Lower lobe of right lung (tissue), 2 donors: ENCODE data around the gene ITIH5. TPM values are rescaled to one million over a fixed set of nuclear protein-coding genes. Genes with fewer than 3 reads are reported as not detected.

Experiments used
- ATAC-seq, 2 donors: fragments of 200-7000 bp; cut with Tn5 transposase; one replicate each; pipeline ENCODE4 v1.9.1; 2020 to 2022; ENCODE audit warnings: mild to moderate bottlenecking in 2 of 2, moderate library complexity in 2 of 2
- DNase-seq: peaks from one replicate; pipeline ENCODE4 v3.0.0-alpha.2; 2020
- H3K27ac ChIP-seq: fragments of 200-600 bp; one replicate; pipeline ENCODE4 v1.8.0; 2022
- H3K27me3 ChIP-seq: fragments of 200-600 bp; one replicate; pipeline ENCODE4 v1.8.0; 2022; ENCODE audit warnings: low read depth
- H3K36me3 ChIP-seq: fragments of 200-600 bp; one replicate; pipeline ENCODE4 v1.8.0; 2022; ENCODE audit warnings: mild to moderate bottlenecking
- H3K4me1 ChIP-seq: fragments of 200-600 bp; one replicate; pipeline ENCODE4 v1.8.0; 2022
- H3K4me3 ChIP-seq: fragments of 200-600 bp; one replicate; pipeline ENCODE4 v1.8.0; 2022; ENCODE audit warnings: mild to moderate bottlenecking
- H3K9me3 ChIP-seq: fragments of 200-600 bp; one replicate; pipeline ENCODE4 v1.8.0; 2022
- CTCF ChIP-seq: fragments of 200-600 bp; IDR thresholded peaks from one replicate; pipeline ENCODE4 v1.8.0; 2022; ENCODE audit warnings: antibody characterized with exemption, mild to moderate bottlenecking
- intact Hi-C: fragments of 100-400 bp; cut with DNase I; formaldehyde crosslinking; loops from one replicate; pipeline ENCODE4 v1.11.0; 2022
- total RNA-seq: library from RNA; stranded (reverse); fragmentation: NEBNext Ultra II Directional; extraction: Animal tissue kit (Norgen Biotek cat#: 25700); gene quantifications from one replicate; pipeline ENCODE4 v1.2.1, GENCODE V29; 2021
- donor health status: DM: no; HTN: yes; CAD: no; lungs with severe emphysema.

ITIH5 gene
- total RNA-seq, 1 donor from 2014 or later: 14.8 TPM

DNA sequence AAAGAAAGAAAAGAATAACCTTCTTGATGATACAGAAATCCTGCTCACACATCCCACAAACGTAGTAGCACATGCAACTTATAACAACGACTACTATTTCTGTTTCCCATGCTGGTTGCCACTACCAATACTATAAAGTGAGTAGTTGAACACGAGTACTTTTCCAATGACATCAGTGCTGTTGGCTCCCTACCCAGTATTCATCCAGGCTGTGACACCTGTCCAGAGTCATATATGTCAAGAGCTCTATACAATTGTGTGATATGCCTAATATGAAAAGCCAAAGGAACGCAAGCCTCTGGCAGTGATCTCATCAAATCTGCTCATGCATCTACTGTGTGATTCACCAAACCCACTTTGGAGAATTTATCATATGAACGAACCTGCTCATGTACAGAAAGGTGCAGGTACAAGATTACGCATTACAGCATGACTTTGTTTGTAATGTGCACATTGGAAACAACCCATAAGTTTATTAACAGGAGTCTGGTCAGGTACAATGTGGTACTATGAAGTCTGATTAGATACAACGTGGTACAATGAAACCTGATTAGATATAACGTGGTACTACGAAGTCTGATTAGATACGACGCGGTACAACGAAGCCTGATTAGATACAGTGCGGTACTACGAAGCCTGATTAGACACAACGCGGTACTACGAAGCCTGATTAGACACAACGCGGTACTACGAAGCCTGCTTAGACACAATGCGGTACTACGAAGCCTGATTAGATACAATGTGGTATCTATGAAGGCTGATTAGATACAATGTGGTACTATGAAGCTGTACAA lies 5.8 kb upstream of the ITIH5 start:
- H3K4me3 ChIP-seq: no peak overlapping the region
- DNase-seq (no peak), ATAC-seq (no peak)
- intact Hi-C loops: no loop called here
- H3K27ac ChIP-seq: no peak overlapping the region
- peaks cover 4% of the 10 kb centered on the region for H3K27me3 ChIP-seq
- no peaks in the 10 kb centered on the region for H3K36me3 ChIP-seq
- no peak for TF ChIP-seq CTCF
- H3K4me1 ChIP-seq: no peaks in the 10 kb centered on the region
- H3K9me3 ChIP-seq: no peaks in the 10 kb centered on the region

DNA sequence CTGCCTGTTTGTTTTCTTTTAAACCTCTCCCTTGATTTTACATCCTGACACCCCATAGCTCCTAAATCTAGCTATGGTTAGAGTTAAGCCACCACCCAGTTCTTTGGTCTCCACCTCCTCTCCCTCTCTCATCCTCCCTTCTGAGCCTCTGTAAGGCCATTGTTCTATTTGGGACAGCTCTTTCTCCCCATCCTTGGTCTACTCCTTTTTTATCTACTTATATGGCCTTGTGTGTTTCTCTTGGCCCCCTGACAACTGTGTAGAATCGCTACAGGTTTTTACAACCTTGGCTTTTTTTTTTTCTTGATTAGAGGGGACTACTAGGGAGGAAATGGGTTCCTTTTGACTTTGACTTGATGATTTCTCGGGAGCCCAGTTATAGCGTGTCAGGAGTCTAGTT lies 3.4 kb upstream of the ITIH5 start:
- Histone ChIP-seq H3K27me3 (peaks cover 17% of the 10 kb centered on the region), H3K4me1 (peaks cover 16% of the 10 kb centered on the region), H3K36me3 (no peaks in the 10 kb centered on the region), H3K4me3 (no peak overlapping the region), H3K9me3 (no peaks in the 10 kb centered on the region), H3K27ac (no peak overlapping the region)
- DNase-seq: no peak
- intact Hi-C loops: no loop called here
- TF ChIP-seq CTCF: no peak
- no peak for ATAC-seq

GRCh38 chr10:7667262-7668141 lies 736 bp upstream of the ITIH5 start:
- intact Hi-C loops: no loop called here

DNA sequence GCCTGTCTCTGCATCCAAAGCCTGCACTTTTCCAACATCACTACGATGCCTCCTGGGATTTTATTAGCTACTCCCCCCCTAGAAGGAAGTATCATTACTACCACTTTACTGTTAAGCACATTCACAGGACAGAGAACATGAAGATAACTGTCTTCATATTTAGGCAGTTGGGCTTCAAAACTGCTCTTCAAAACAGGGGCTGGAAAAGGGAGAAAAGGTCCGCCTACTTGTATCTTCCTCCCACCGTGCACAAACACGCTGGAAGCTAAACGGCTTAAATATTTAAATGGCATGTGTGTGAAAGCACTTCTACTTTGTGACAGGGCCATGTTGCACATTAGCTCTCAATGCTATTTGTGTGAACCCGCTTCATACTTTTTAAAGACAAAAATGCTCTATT lies 999 bp downstream of the ITIH5 start:
- Histone ChIP-seq H3K9me3 (no peaks in the 10 kb centered on the region), H3K27me3 (peaks cover 41% of the 10 kb centered on the region), H3K4me3 (peak overlapping the region; percentile 69), H3K4me1 (peaks cover 17% of the 10 kb centered on the region), H3K36me3 (no peaks in the 10 kb centered on the region), H3K27ac (peak overlapping the region; percentile 3)
- ATAC-seq: no peak
- TF ChIP-seq CTCF: no peak
- intact Hi-C loops: no loop called here
- DNase-seq: no peak

More at GRCh38 chr10:7667262-7668141, 736 bp upstream of the ITIH5 start:
- H3K9me3 ChIP-seq: no peaks in the 10 kb centered on the region
- H3K27me3 ChIP-seq: peaks cover 38% of the 10 kb centered on the region
- DNase-seq (no peak), ATAC-seq (peak; percentile 59 to 63)
- peaks cover 17% of the 10 kb centered on the region for H3K4me1 ChIP-seq
- no peaks in the 10 kb centered on the region for H3K36me3 ChIP-seq
- TF ChIP-seq CTCF: no peak
- H3K4me3 ChIP-seq: peak overlapping the region; percentile 69
- peak overlapping the region; percentile 24 for H3K27ac ChIP-seq

GRCh38 chr10:7664707-7665106 lies 2.1 kb downstream of the ITIH5 start:
- Histone ChIP-seq H3K9me3 (no peaks in the 10 kb centered on the region), H3K36me3 (no peaks in the 10 kb centered on the region), H3K27me3 (peaks cover 51% of the 10 kb centered on the region), H3K4me3 (no peak overlapping the region), H3K27ac (no peak overlapping the region), H3K4me1 (peaks cover 17% of the 10 kb centered on the region)
- intact Hi-C loops: no loop called here
- no peak for DNase-seq
- TF ChIP-seq CTCF: no peak
- no peak for ATAC-seq
